Karpas-422 (cell line): Measurements from ENCODE around the gene CMYA5. TPM values are rescaled to one million over a fixed set of nuclear protein-coding genes. Genes with fewer than 3 reads are reported as not detected.

Source experiments
- DNase-seq: peaks from one replicate; pipeline ENCODE4 v3.0.0-alpha.2; 2015
- H2AFZ ChIP-seq: fragments of 200-600 bp; sonication (generic); 2 replicates; pipeline ENCODE4 v1.6.1; 2014; ENCODE audit warnings: antibody characterized with exemption, low read length, mixed read lengths
- H3K27ac ChIP-seq: fragments of 200-600 bp; sonication (generic); 2 replicates; pipeline ENCODE4 v1.5.1; 2014; ENCODE audit warnings: mild to moderate bottlenecking, low read length, moderate library complexity
- H3K27me3 ChIP-seq: fragments of 200-600 bp; sonication (generic); 2 replicates; pipeline ENCODE4 v1.6.1; 2014; ENCODE audit warnings: low read length, mixed read lengths
- H3K36me3 ChIP-seq: fragments of 200-600 bp; sonication (generic); 2 replicates; pipeline ENCODE4 v1.6.1; 2014; ENCODE audit warnings: low read length, mixed read lengths; ENCODE audit not compliant: insufficient read depth
- H3K4me1 ChIP-seq: fragments of 200-600 bp; sonication (generic); 2 replicates; pipeline ENCODE4 v1.6.1; 2014; ENCODE audit warnings: mild to moderate bottlenecking, low read length, mixed read lengths
- H3K4me2 ChIP-seq: fragments of 200-600 bp; sonication (generic); 2 replicates; pipeline ENCODE4 v1.6.1; 2014; ENCODE audit warnings: low read length, low read depth, mild to moderate bottlenecking; ENCODE audit not compliant: poor library complexity, severe bottlenecking
- H3K4me3 ChIP-seq: fragments of 200-600 bp; sonication (generic); 2 replicates; pipeline ENCODE4 v1.5.1; 2014; ENCODE audit warnings: mild to moderate bottlenecking, antibody characterized with exemption, low read length, mixed read lengths
- H3K79me2 ChIP-seq: fragments of 200-600 bp; sonication (generic); 2 replicates; pipeline ENCODE4 v1.6.1; 2014; ENCODE audit warnings: mild to moderate bottlenecking, low read length, mixed read lengths
- H3K9ac ChIP-seq: fragments of 200-600 bp; sonication (generic); 2 replicates; pipeline ENCODE4 v1.6.0; 2014; ENCODE audit warnings: low read length
- H3K9me2 ChIP-seq: fragments of 200-600 bp; sonication (generic), shearing (Covaris generic); replicated peaks from 2 replicates; pipeline ENCODE4 v1.6.0; 2014; ENCODE audit warnings: mild to moderate bottlenecking, low read length, moderate library complexity; ENCODE audit not compliant: insufficient read depth
- H3K9me3 ChIP-seq: fragments of 300-700, 200-600 bp; sonication (generic); 2 replicates; pipeline ENCODE4 v1.6.1; 2014; ENCODE audit warnings: low read length, mixed read lengths
- H4K20me1 ChIP-seq: fragments of 200-600 bp; sonication (generic); 2 replicates; pipeline ENCODE4 v1.6.1; 2014; ENCODE audit warnings: mild to moderate bottlenecking, antibody characterized with exemption, low read length, low read depth; ENCODE audit not compliant: insufficient read depth
- total RNA-seq: library from RNA; depleted of rRNA; stranded (reverse); fragments of >200 nt; shearing (Covaris generic); gene quantifications from 2 replicates; pipeline ENCODE4 v1.2.3, GENCODE V29; 2014; ENCODE audit warnings: low replicate concordance; rRNA removed

The CMYA5 gene
- total RNA-seq = 0.04 and 0.45 TPM in 2 replicates

DNA sequence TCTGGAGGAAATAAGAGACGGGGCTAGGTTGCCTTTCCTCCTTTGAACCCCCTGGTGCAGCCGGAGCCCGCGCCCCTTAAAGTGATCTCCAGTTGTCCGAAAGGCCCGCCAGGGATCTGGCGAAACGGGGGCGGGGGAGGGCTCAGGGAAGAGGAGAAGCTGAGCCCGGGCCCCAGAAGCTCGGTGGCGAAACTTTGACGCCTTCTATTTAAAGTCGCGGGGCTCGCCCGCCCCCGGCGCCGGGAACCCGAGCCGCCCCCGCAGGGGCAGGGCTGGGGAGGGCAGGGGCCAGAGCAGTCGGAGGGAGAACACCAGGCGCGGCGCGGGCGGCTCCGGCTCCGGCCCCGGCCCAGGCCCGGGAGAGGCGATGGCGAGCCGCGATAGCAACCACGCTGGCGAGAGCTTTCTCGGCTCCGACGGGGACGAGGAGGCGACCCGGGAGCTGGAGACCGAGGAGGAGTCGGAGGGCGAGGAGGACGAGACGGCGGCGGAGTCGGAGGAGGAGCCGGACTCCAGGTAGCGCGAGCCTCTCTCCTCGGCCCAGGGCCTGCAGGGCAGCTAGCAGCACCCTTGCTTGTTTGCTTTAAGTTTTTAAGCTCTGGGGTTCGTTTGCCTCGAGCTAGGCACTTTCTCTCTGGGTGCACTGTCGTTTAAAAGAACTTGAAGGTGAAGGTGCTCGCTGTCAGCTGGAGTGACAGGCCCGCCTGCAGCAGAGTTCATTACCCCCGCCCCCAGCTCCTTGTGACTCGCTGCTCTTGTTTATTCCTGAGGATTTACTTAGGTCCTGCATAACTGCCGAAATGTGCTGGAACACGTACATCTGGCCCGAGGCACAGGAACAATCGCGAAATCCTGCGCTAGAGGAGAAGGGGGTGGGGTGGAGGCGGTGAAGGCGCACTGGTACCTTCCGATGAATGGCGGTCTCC lies at the start of gene CMYA5:
TSS of gene CMYA5 (plus strand) at position 296 of the 926 bp plus-strand sequence. CDS start at position 368, 72 bp downstream.
- Histone ChIP-seq H3K9me2 (no peaks in the 10 kb centered on the region), H3K4me3 (no peak within 1 kb of the TSS), H3K27ac (no peak within 1 kb of the TSS), H2AFZ (no peak within 1 kb of the TSS), H3K9me3 (no peaks in the 10 kb centered on the region), H3K79me2 (no peaks in the 10 kb centered on the region), H3K4me1 (no peaks in the 10 kb centered on the region), H4K20me1 (no peaks in the 10 kb centered on the region), H3K27me3 (no peaks in the 10 kb centered on the region), H3K9ac (no peak within 1 kb of the TSS), H3K4me2 (no peak within 1 kb of the TSS), H3K36me3 (peaks cover 6% of the 10 kb centered on the region)
- no peak for DNase-seq

DNA sequence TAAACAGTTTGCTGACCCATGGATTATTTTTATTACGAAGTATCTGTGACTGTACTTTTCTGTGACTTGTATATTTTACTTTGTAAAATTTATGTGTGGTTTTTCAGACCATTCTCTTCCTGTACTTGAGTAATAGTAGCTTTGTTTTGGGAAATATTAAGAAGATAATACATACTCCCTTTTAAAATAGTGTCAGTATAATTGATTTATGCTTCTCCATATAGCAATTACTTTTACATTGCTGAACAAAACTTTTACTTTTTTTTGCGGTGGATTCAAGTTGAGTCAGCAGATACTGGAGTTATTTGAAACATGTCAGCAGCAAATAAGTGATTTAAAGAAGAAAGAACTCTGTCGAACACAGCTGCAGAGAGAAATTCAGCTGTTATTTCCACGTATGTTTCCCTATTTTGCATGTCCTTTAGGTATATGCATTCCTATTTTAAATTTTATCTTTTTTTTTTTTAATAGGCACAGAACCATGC lies 49.0 kb upstream of the CMYA5 start:
- no peak overlapping the region for H3K27ac ChIP-seq
- peaks cover 6% of the 10 kb centered on the region; the same call in 1 of the 2 replicates for H3K4me1 ChIP-seq
- no peaks in the 10 kb centered on the region for H3K9me3 ChIP-seq
- no peak overlapping the region for H2AFZ ChIP-seq
- H3K4me2 ChIP-seq = no peak overlapping the region
- H3K4me3 ChIP-seq = no peak overlapping the region
- peaks cover 64% of the 10 kb centered on the region for H3K36me3 ChIP-seq
- 0 out of 2 replicates have a peak, but pooled peaks cover 4% of the 10 kb centered on the region for H4K20me1 ChIP-seq
- no peaks in the 10 kb centered on the region for H3K9me2 ChIP-seq
- no peak for DNase-seq
- no peak overlapping the region for H3K9ac ChIP-seq
- peaks cover 80% of the 10 kb centered on the region for H3K79me2 ChIP-seq
- H3K27me3 ChIP-seq = no peaks in the 10 kb centered on the region

DNA sequence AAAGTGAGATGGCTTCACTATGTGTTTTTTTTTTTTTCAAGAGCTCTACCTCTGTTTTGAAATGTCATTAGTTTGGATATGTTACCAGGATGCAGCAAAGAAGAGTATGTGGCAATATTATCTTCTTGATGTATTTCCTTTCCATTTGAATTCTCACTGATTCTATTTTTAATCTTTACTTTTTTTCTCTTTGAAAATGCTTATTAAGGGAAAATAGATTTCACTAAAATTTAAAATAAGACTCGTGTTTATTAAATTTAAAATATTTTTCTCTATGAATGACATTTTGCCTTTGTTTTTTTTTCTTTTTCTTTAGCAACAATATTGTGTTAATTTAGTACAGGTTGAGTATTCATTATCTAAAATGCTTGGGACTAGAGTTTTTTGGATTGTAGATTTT lies 48.2 kb upstream of the CMYA5 start:
- Histone ChIP-seq H3K9me3 (no peaks in the 10 kb centered on the region), H3K9me2 (no peaks in the 10 kb centered on the region), H3K27ac (no peak overlapping the region), H3K9ac (no peak overlapping the region), H2AFZ (no peak overlapping the region), H3K4me1 (peaks cover 6% of the 10 kb centered on the region; the same call in 1 of the 2 replicates), H3K27me3 (no peaks in the 10 kb centered on the region), H3K79me2 (peaks cover 79% of the 10 kb centered on the region), H3K4me3 (no peak overlapping the region), H3K36me3 (peaks cover 72% of the 10 kb centered on the region), H3K4me2 (no peak overlapping the region), H4K20me1 (0 out of 2 replicates have a peak, but pooled peaks cover 4% of the 10 kb centered on the region)
- DNase-seq = no peak

DNA sequence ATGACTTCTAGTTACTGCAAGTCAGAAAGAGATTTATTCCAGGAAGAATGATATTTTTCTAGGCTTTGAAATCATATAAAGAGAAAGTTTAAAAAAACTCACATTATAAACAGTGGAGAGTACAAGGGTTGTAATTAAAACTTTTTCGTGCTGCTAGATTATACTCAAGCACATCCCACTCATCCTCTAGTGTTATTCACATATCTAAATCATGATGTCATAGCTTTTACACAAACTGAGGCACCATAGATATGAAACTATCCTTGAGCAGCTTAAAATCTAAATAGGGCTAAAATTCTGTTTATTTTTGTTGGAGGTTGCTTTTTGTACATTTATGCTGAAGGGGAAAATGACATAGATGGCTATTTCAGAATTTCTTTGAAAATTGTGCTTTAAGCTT lies 47.4 kb upstream of the CMYA5 start:
- no peaks in the 10 kb centered on the region for H3K9me2 ChIP-seq
- DNase-seq = no peak
- no peak overlapping the region for H3K4me2 ChIP-seq
- no peak overlapping the region for H3K4me3 ChIP-seq
- H3K27ac ChIP-seq = no peak overlapping the region
- H4K20me1 ChIP-seq = 0 out of 2 replicates have a peak, but pooled peaks cover 4% of the 10 kb centered on the region
- peaks cover 72% of the 10 kb centered on the region for H3K36me3 ChIP-seq
- peaks cover 6% of the 10 kb centered on the region; the same call in 1 of the 2 replicates for H3K4me1 ChIP-seq
- H3K79me2 ChIP-seq = peaks cover 78% of the 10 kb centered on the region
- no peaks in the 10 kb centered on the region for H3K9me3 ChIP-seq
- H2AFZ ChIP-seq = no peak overlapping the region
- H3K27me3 ChIP-seq = no peaks in the 10 kb centered on the region
- H3K9ac ChIP-seq = no peak overlapping the region

DNA sequence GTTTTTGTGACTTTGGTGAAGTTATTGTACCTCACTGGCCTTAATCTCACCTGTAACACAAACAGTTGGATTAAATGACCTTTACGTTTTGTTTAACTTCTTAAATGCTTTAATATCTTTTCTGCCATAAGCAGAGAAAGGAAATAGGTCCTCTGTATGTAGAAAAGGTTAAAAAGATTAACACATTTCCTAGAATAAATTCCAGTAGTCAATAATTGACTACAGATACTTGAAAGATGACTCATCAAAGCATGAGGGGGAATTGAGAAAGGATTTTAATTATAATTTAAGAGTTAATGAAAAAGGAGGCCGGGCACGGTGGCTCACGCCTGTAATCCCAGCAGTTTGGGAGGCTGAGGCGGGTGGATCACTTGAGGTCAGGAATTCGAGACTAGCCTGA lies 35.8 kb upstream of the CMYA5 start:
- Histone ChIP-seq H3K36me3 (peaks cover 56% of the 10 kb centered on the region), H3K9ac (no peak overlapping the region), H3K9me3 (no peaks in the 10 kb centered on the region), H3K9me2 (no peaks in the 10 kb centered on the region), H3K4me2 (no peak overlapping the region), H3K4me1 (no peaks in the 10 kb centered on the region), H4K20me1 (no peaks in the 10 kb centered on the region), H3K27me3 (no peaks in the 10 kb centered on the region), H3K27ac (no peak overlapping the region), H3K79me2 (peaks cover 41% of the 10 kb centered on the region), H3K4me3 (no peak overlapping the region), H2AFZ (no peak overlapping the region)
- DNase-seq = no peak

DNA sequence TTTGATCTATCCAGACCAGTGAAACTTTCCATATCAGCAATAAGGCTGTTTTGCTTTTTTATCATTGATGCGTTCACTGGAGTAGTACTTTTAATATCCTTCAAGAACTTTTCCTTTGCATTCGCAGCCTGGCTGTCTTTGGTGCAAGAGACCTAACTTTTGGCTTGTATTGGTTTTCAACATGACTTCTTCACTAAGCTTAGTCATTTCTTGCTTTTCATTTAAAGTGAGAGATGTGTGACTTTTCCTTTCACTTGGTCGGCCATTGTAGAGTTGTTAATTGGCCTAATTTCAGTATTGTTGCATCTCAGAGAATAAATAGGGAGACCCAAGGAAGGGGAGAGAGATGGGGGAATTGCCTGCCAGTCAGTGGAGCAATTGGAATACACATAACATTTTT lies 26.4 kb upstream of the CMYA5 start:
- Histone ChIP-seq H3K4me1 (no peaks in the 10 kb centered on the region), H3K27ac (no peak overlapping the region), H2AFZ (no peak overlapping the region), H4K20me1 (no peaks in the 10 kb centered on the region), H3K9me3 (no peaks in the 10 kb centered on the region), H3K36me3 (peaks cover 38% of the 10 kb centered on the region; the same call in 1 of the 2 replicates), H3K9ac (no peak overlapping the region), H3K4me3 (no peak overlapping the region), H3K4me2 (no peak overlapping the region), H3K79me2 (peaks cover 16% of the 10 kb centered on the region; the same call in 1 of the 2 replicates), H3K9me2 (no peaks in the 10 kb centered on the region), H3K27me3 (no peaks in the 10 kb centered on the region)
- DNase-seq = no peak

DNA sequence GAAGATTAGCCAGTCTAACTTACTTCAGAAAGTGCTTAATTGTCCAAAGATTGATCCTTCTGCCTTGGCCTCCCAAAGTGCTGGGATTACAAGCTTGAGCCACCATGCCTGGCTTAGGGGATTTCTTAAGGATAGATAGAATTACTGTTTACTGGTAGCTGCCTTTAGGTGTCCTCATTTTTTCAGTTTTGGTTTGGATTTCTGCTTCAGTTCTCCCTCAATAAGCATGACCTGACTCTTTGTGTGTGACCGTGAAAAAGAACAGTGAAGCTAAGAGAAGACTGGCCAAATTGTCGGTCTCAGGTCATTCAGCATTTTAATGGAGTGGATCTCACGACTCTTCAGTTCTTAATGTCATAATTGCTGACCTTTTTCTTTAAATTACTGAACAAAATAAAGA lies 22.9 kb upstream of the CMYA5 start:
- Histone ChIP-seq H3K9me2 (no peaks in the 10 kb centered on the region), H3K4me1 (no peaks in the 10 kb centered on the region), H3K27ac (no peak overlapping the region), H4K20me1 (no peaks in the 10 kb centered on the region), H3K4me2 (no peak overlapping the region), H3K4me3 (no peak overlapping the region), H3K27me3 (no peaks in the 10 kb centered on the region), H3K9me3 (no peaks in the 10 kb centered on the region), H3K36me3 (peaks cover 37% of the 10 kb centered on the region), H2AFZ (no peak overlapping the region), H3K9ac (no peak overlapping the region), H3K79me2 (peaks cover 28% of the 10 kb centered on the region)
- no peak for DNase-seq

DNA sequence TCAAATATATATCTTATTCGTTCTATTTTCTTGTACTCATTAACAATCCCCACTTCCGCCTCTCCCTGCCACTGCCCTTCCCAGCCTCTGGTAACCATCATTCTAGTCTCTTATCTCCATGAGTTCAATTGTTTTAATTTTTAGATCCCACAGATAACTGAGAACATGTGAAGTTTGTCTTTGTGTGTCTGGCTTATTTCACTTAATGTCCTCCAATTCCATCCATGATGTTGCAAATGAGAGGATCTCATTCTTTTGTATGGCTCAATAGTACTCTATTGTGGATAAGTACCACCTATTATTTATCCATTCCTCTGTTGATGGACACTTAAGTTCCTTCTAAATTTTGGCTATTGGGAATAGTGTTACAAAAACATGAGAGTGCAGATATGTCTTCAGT lies 17.2 kb upstream of the CMYA5 start:
- no peaks in the 10 kb centered on the region for H3K27me3 ChIP-seq
- no peak overlapping the region for H2AFZ ChIP-seq
- H3K9me3 ChIP-seq = no peaks in the 10 kb centered on the region
- H3K4me3 ChIP-seq = no peak overlapping the region
- no peak overlapping the region for H3K27ac ChIP-seq
- H3K79me2 ChIP-seq = peaks cover 62% of the 10 kb centered on the region
- H4K20me1 ChIP-seq = no peaks in the 10 kb centered on the region
- DNase-seq = no peak
- peaks cover 7% of the 10 kb centered on the region for H3K4me1 ChIP-seq
- H3K36me3 ChIP-seq = peaks cover 46% of the 10 kb centered on the region
- H3K9ac ChIP-seq = no peak overlapping the region
- no peaks in the 10 kb centered on the region for H3K9me2 ChIP-seq
- H3K4me2 ChIP-seq = no peak overlapping the region
